ENCODE results near the gene RASA3.

The RASA3 gene

GRCh38 chr13:114046431-114046975, 85.9 kb downstream of the RASA3 start:
- DNase-seq = no peak

GRCh38 chr13:114045113-114045735, 87.2 kb downstream of the RASA3 start:
- no peak for DNase-seq

GRCh38 chr13:114044486-114044885, 87.9 kb downstream of the RASA3 start:
- no peak for DNase-seq

GRCh38 chr13:114043421-114044053, 88.9 kb downstream of the RASA3 start:
- no peak for DNase-seq

- DNase-seq = no peak
These were observed 90.2 kb downstream of the RASA3 start for GRCh38 chr13:114042066-114042815.

GRCh38 chr13:114041493-114041892, 90.9 kb downstream of the RASA3 start:
- DNase-seq = no peak

- DNase-seq = no peak
These were observed 92.8 kb downstream of the RASA3 start for GRCh38 chr13:114039471-114040141.

- DNase-seq = no peak
These were observed 93.5 kb downstream of the RASA3 start for GRCh38 chr13:114038900-114039299.

GRCh38 chr13:114038211-114038613, 94.2 kb downstream of the RASA3 start:
- DNase-seq = no peak

- no peak for DNase-seq
These were observed 94.7 kb downstream of the RASA3 start for GRCh38 chr13:114037674-114038073.

GRCh38 chr13:114035583-114036531, 96.6 kb downstream of the RASA3 start:
- no peak for DNase-seq

GRCh38 chr13:114035186-114035582, 97.2 kb downstream of the RASA3 start:
- DNase-seq = no peak

GRCh38 chr13:114034481-114034891, 97.9 kb downstream of the RASA3 start:
- no peak for DNase-seq

- no peak for DNase-seq
These were observed 98.7 kb downstream of the RASA3 start for GRCh38 chr13:114033541-114034315.

- no peak for DNase-seq
These were observed 100.2 kb downstream of the RASA3 start for GRCh38 chr13:114032126-114032799.

GRCh38 chr13:114031631-114032030, 100.8 kb downstream of the RASA3 start:
- no peak for DNase-seq

- DNase-seq = no peak
These were observed 101.5 kb downstream of the RASA3 start for GRCh38 chr13:114030666-114031610.

GRCh38 chr13:114029866-114030625, 102.4 kb downstream of the RASA3 start:
- DNase-seq = no peak

GRCh38 chr13:114027826-114028225, 104.6 kb downstream of the RASA3 start:
- no peak for DNase-seq

Data from DMS 273 treated with DMSO at 0.1 percent for 48 hours (cell line).